ENCODE data around the gene CSNK2B. TPM values are rescaled to one million over a fixed set of nuclear protein-coding genes. Genes with fewer than 3 reads are reported as not detected.

The CSNK2B gene
- total RNA-seq, 1 donor from 2014 or later = 163 TPM

- no peak within 1 kb of the TSS for H3K27ac Mint-ChIP-seq
- no peak for TF ChIP-seq CTCF (IDR thresholded peaks at IDR 0.05; ENCODE audit: unreplicated experiment)
- H3K9me3 Mint-ChIP-seq (ENCODE audit: low read depth) = no peaks in the 10 kb centered on the region
- no peaks in the 10 kb centered on the region for H3K27me3 Mint-ChIP-seq
- no peak within 1 kb of the TSS for H3K4me3 Mint-ChIP-seq (ENCODE audit: low read depth)
- peaks cover 17% of the 10 kb centered on the region for H3K36me3 Mint-ChIP-seq (ENCODE audit: insufficient read depth)
- DNase-seq (ENCODE audit: low spot score, unreplicated experiment) = no peak
- peaks cover 11% of the 10 kb centered on the region for H3K4me1 Mint-ChIP-seq (ENCODE audit: low read depth)
Measured at GRCh38 chr6:31669676-31670075, 3.8 kb downstream of the CSNK2B start, which contains the start of gene LY6G5B. TSS of gene LY6G5B (plus strand) at chr6:31669976. CDS start at chr6:31670951, 975 bp downstream.

- peaks cover 5% of the 10 kb centered on the region for H3K4me1 Mint-ChIP-seq (ENCODE audit: low read depth)
- H3K27me3 Mint-ChIP-seq = no peaks in the 10 kb centered on the region
- H3K36me3 Mint-ChIP-seq (ENCODE audit: insufficient read depth) = peaks cover 6% of the 10 kb centered on the region
- no peak overlapping the region for H3K4me3 Mint-ChIP-seq (ENCODE audit: low read depth)
- no peak for TF ChIP-seq CTCF (IDR thresholded peaks at IDR 0.05; ENCODE audit: unreplicated experiment)
- no peaks in the 10 kb centered on the region for H3K9me3 Mint-ChIP-seq (ENCODE audit: low read depth)
- H3K27ac Mint-ChIP-seq = no peak overlapping the region
- DNase-seq (ENCODE audit: low spot score, unreplicated experiment) = no peak
Measured at GRCh38 chr6:31676322-31676903, 10.5 kb downstream of the CSNK2B start.

GRCh38 chr6:31676904-31677303 is 11.0 kb downstream of the CSNK2B start:
- H3K9me3 Mint-ChIP-seq (ENCODE audit: low read depth) = no peaks in the 10 kb centered on the region
- DNase-seq (ENCODE audit: low spot score, unreplicated experiment) = no peak
- H3K4me1 Mint-ChIP-seq (ENCODE audit: low read depth) = peaks cover 8% of the 10 kb centered on the region
- H3K36me3 Mint-ChIP-seq (ENCODE audit: insufficient read depth) = peaks cover 6% of the 10 kb centered on the region
- no peak overlapping the region for H3K4me3 Mint-ChIP-seq (ENCODE audit: low read depth)
- no peak overlapping the region for H3K27ac Mint-ChIP-seq
- H3K27me3 Mint-ChIP-seq = no peaks in the 10 kb centered on the region
- no peak for TF ChIP-seq CTCF (IDR thresholded peaks at IDR 0.05; ENCODE audit: unreplicated experiment)

GRCh38 chr6:31677955-31678354 is 12.1 kb downstream of the CSNK2B start:
- TF ChIP-seq CTCF (IDR thresholded peaks at IDR 0.05; ENCODE audit: unreplicated experiment) = no peak
- H3K27ac Mint-ChIP-seq = no peak overlapping the region
- peaks cover 9% of the 10 kb centered on the region for H3K4me1 Mint-ChIP-seq (ENCODE audit: low read depth)
- H3K27me3 Mint-ChIP-seq = no peaks in the 10 kb centered on the region
- no peaks in the 10 kb centered on the region for H3K9me3 Mint-ChIP-seq (ENCODE audit: low read depth)
- H3K36me3 Mint-ChIP-seq (ENCODE audit: insufficient read depth) = peaks cover 2% of the 10 kb centered on the region
- no peak overlapping the region for H3K4me3 Mint-ChIP-seq (ENCODE audit: low read depth)
- DNase-seq (ENCODE audit: low spot score, unreplicated experiment) = no peak

- H3K9me3 Mint-ChIP-seq (ENCODE audit: low read depth) = no peaks in the 10 kb centered on the region
- peak; percentile 72 for TF ChIP-seq CTCF (IDR thresholded peaks at IDR 0.05; ENCODE audit: unreplicated experiment)
- no peaks in the 10 kb centered on the region for H3K27me3 Mint-ChIP-seq
- H3K4me1 Mint-ChIP-seq (ENCODE audit: low read depth) = peaks cover 15% of the 10 kb centered on the region
- peaks cover 2% of the 10 kb centered on the region for H3K36me3 Mint-ChIP-seq (ENCODE audit: insufficient read depth)
- peak; percentile 51 for DNase-seq (ENCODE audit: low spot score, unreplicated experiment)
- H3K27ac Mint-ChIP-seq = peak within 1 kb of the TSS; percentile 85
- H3K4me3 Mint-ChIP-seq (ENCODE audit: low read depth) = peak within 1 kb of the TSS; percentile 83
Measured at GRCh38 chr6:31680226-31681134, 14.6 kb downstream of the CSNK2B start, which contains the start of gene LY6G5C. TSS of gene LY6G5C (minus strand) at chr6:31681067. CDS start at chr6:31680373, 694 bp downstream.

Data from progenitor cell of endocrine pancreas (in vitro differentiated cells).